Suprapubic skin (tissue), 4 donors: ENCODE data around the gene SCNN1B. TPM values are rescaled to one million over a fixed set of nuclear protein-coding genes. Genes with fewer than 3 reads are reported as not detected.

Source experiments
- DNase-seq, 2 donors: peaks; one replicate each; pipeline ENCODE4 v3.0.0-alpha.2; 2019; ENCODE audit warnings: low spot score in 2 of 2
- H3K27ac ChIP-seq: fragments of 200-600 bp; sonication (generic); one replicate; pipeline ENCODE4 v1.5.1; 2019
- H3K27me3 ChIP-seq: fragments of 200-600 bp; sonication (generic); one replicate; pipeline ENCODE4 v1.5.1; 2019
- H3K36me3 ChIP-seq: fragments of 200-600 bp; sonication (generic); one replicate; pipeline ENCODE4 v1.5.1; 2019
- H3K4me1 ChIP-seq: fragments of 200-600 bp; sonication (generic); one replicate; pipeline ENCODE4 v1.5.1; 2019
- H3K4me3 ChIP-seq: fragments of 200-600 bp; sonication (generic); one replicate; pipeline ENCODE4 v1.5.1; 2019; ENCODE audit warnings: mild to moderate bottlenecking
- H3K9me3 ChIP-seq: fragments of 200-600 bp; sonication (generic); one replicate; pipeline ENCODE4 v1.5.1; 2019
- EP300 ChIP-seq: sonication (generic); formaldehyde crosslinking; IDR thresholded peaks from one replicate; pipeline ENCODE4 v1.6.1; 2017; ENCODE audit warnings: antibody characterized with exemption
- POLR2A ChIP-seq, 2 donors: fragments of 450-650 bp; IDR thresholded peaks; one replicate each; pipeline ENCODE4 v1.6.1; 2017; ENCODE audit warnings: antibody characterized with exemption in 2 of 2, mild to moderate bottlenecking in 2 of 2, moderate library complexity in 2 of 2
- POLR2AphosphoS5 ChIP-seq, 3 donors: sonication (generic); formaldehyde crosslinking; IDR thresholded peaks; one replicate each; pipeline ENCODE4 v1.6.1; 2017; ENCODE audit warnings: antibody characterized with exemption in 3 of 3
- WGBS: methylation state at CpG from one replicate; pipeline ENCODE4 v1.1.5; 2018; 5-methylcytosine and 5-hydroxymethylcytosine counted together
- total RNA-seq, 4 donors: library from RNA; depleted of rRNA; stranded (reverse); fragments of >200 nt; gene quantifications; one replicate each; pipeline ENCODE4 v1.1.0, GENCODE V29; 2016
- TF ChIP-seq, protein P1 (sequence below), 2 donors: fragments of 200-600 bp in 1 of 2; fragments of 450-650 bp in 1 of 2; sonication (generic) in 1 of 2; IDR thresholded peaks; one replicate each; pipeline ENCODE4 v1.5.1; 2016 to 2019; ENCODE audit warnings: antibody characterized with exemption in 2 of 2, mild to moderate bottlenecking in 1 of 2, moderate library complexity in 1 of 2

SCNN1B gene
- total RNA-seq, 4 donors from 2014 or later = 36.8 to 73.6 (median 64.1) TPM

DNA sequence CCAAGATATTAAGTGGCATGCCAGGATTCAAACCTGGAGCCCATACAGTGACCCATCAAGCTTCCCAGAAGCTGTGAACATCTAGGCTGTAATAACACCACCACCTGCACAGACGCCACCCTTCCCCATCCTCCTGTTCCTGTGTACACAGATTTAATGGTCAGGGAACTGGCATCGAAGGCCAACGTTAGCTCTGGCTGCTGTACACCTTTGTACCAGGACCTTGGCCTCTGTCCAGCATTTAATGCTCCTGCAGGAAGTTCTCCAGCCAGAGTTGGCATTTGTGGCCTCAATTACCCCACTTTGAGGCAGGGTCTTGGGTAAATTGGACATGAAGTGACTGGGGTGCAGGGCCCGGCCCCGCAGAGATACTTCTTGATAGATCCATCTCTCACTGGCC lies 49.3 kb downstream of the SCNN1B start:
- Histone ChIP-seq H3K36me3 (no peaks in the 10 kb centered on the region), H3K27ac (no peak overlapping the region), H3K27me3 (peaks cover 6% of the 10 kb centered on the region), H3K4me1 (no peaks in the 10 kb centered on the region), H3K9me3 (no peaks in the 10 kb centered on the region), H3K4me3 (no peak overlapping the region)
- 84% methylated on average over 4 of the region's 5 CpGs for WGBS
- TF ChIP-seq EP300 = no peak
- no peak for TF ChIP-seq POLR2A (IDR thresholded peaks at IDR 0.05)
- TF ChIP-seq, protein P1, sequence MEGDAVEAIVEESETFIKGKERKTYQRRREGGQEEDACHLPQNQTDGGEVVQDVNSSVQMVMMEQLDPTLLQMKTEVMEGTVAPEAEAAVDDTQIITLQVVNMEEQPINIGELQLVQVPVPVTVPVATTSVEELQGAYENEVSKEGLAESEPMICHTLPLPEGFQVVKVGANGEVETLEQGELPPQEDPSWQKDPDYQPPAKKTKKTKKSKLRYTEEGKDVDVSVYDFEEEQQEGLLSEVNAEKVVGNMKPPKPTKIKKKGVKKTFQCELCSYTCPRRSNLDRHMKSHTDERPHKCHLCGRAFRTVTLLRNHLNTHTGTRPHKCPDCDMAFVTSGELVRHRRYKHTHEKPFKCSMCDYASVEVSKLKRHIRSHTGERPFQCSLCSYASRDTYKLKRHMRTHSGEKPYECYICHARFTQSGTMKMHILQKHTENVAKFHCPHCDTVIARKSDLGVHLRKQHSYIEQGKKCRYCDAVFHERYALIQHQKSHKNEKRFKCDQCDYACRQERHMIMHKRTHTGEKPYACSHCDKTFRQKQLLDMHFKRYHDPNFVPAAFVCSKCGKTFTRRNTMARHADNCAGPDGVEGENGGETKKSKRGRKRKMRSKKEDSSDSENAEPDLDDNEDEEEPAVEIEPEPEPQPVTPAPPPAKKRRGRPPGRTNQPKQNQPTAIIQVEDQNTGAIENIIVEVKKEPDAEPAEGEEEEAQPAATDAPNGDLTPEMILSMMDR (IDR thresholded peaks at IDR 0.05) = no peak
- TF ChIP-seq POLR2AphosphoS5 (IDR thresholded peaks at IDR 0.05) = no peak
- no peak for DNase-seq

DNA sequence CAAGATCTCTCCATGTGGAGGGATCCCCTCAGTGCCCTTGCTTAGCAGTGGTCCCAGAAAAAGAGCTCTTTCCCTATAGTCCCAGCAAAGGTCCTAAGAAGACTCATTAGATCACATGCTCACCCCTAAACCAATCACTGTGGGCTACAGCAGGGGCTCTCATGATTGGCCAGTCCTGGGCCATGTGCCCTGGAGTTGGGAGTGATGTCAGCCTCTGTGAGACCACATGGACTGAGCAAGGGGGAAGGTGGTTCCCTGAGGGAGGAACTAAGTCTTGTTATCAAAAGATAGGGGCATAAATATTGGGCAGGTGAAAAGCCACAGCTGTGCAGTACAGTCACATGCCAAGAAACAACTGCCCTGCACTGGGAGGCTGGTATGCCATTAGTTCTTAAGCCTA lies 51.3 kb downstream of the SCNN1B start:
- TF ChIP-seq, protein P1 (IDR thresholded peaks at IDR 0.05) = no peak
- TF ChIP-seq EP300 = no peak
- no peak for TF ChIP-seq POLR2A (IDR thresholded peaks at IDR 0.05)
- TF ChIP-seq POLR2AphosphoS5 (IDR thresholded peaks at IDR 0.05) = no peak
- H3K4me1 ChIP-seq = no peaks in the 10 kb centered on the region
- peaks cover 6% of the 10 kb centered on the region for H3K27me3 ChIP-seq
- H3K9me3 ChIP-seq = no peaks in the 10 kb centered on the region
- H3K27ac ChIP-seq = no peak overlapping the region
- no peaks in the 10 kb centered on the region for H3K36me3 ChIP-seq
- no peak overlapping the region for H3K4me3 ChIP-seq
- no peak for DNase-seq

DNA sequence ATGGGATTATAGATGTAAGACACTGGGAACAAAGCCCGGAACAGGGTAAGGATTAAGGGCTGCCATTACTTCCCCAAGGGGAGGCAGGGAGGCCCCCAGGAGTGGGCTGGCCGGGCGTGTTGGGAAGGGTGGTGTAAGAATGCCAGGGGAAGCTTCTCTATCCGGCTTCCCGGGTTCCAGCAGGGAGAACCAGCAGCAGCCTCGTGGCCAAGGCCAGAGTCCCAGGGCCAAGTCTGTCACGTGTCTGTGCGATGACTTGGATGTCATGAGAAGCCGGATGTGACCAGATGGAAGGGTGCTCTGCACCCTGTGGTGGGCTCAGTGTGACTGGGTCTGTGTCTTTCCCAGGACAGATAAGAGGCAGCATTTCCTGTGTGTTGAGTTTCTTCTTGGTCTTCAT lies 52.1 kb downstream of the SCNN1B start:
- Histone ChIP-seq H3K27ac (no peak overlapping the region), H3K36me3 (no peaks in the 10 kb centered on the region), H3K9me3 (no peaks in the 10 kb centered on the region), H3K4me3 (no peak overlapping the region), H3K4me1 (no peaks in the 10 kb centered on the region), H3K27me3 (peaks cover 6% of the 10 kb centered on the region)
- TF ChIP-seq POLR2AphosphoS5 (IDR thresholded peaks at IDR 0.05) (no peak), POLR2A (IDR thresholded peaks at IDR 0.05) (no peak), EP300 (no peak)
- TF ChIP-seq, protein P1 (IDR thresholded peaks at IDR 0.05) = no peak
- DNase-seq = no peak
- WGBS = 92% methylated on average over 9 of the region's 9 CpGs

DNA sequence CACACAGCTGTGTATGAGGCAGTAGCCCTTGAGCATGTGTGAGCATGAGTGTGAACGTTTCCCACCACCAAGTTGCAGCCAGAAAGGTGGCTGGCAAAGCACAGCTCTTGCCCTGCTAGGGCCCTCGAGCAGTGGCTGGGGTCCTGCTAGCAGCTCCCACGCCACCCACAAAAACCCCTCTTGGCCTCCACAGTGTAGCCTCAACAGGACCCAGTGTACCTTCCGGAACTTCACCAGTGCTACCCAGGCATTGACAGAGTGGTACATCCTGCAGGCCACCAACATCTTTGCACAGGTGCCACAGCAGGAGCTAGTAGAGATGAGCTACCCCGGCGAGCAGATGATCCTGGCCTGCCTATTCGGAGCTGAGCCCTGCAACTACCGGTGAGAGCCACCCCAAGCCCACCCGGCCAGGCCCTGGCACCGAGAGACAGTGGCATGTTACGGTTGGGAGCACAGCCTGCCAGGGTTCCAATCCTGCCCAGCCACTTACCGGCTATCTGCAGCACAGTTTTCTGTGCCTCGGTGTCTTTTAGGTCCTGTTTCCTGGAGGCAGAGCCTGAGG lies 53.1 kb downstream of the SCNN1B start:
- H3K4me3 ChIP-seq = no peak overlapping the region
- no peaks in the 10 kb centered on the region for H3K9me3 ChIP-seq
- no peak for TF ChIP-seq POLR2AphosphoS5 (IDR thresholded peaks at IDR 0.05)
- TF ChIP-seq EP300 = no peak
- TF ChIP-seq POLR2A (IDR thresholded peaks at IDR 0.05) = no peak
- TF ChIP-seq, protein P1 (IDR thresholded peaks at IDR 0.05) = no peak
- no peak overlapping the region for H3K27ac ChIP-seq
- DNase-seq = no peak
- peaks cover 6% of the 10 kb centered on the region for H3K27me3 ChIP-seq
- H3K36me3 ChIP-seq = no peaks in the 10 kb centered on the region
- no peaks in the 10 kb centered on the region for H3K4me1 ChIP-seq
- WGBS = 87% methylated on average over 10 of the region's 13 CpGs

DNA sequence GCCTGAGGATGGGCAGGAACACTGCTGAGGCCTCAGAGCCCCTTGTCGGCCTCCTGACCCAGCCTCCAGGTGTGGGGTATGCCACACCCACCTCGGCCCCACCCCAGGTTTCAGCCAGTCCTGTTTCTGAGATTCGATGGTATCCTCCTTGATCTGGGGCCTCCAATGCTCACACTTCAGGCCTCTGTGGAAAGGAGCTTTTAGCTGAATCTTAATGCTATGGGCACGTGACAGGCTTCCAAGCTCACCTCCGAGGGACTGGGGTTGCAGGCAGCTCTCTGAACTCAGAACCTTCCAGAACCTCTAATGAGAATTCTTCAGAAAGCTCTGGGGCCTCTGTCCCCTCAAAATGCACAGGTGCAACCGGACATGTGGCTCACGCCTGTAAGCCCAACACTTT lies 54.8 kb downstream of the SCNN1B start:
- H3K4me1 ChIP-seq = no peaks in the 10 kb centered on the region
- no peaks in the 10 kb centered on the region for H3K36me3 ChIP-seq
- H3K9me3 ChIP-seq = no peaks in the 10 kb centered on the region
- WGBS = 77% methylated on average over 7 of the region's 7 CpGs
- DNase-seq = no peak
- TF ChIP-seq POLR2A (IDR thresholded peaks at IDR 0.05) = no peak
- TF ChIP-seq, protein P1 (IDR thresholded peaks at IDR 0.05) = no peak
- no peak for TF ChIP-seq POLR2AphosphoS5 (IDR thresholded peaks at IDR 0.05)
- TF ChIP-seq EP300 = no peak
- peaks cover 6% of the 10 kb centered on the region for H3K27me3 ChIP-seq
- H3K27ac ChIP-seq = no peak overlapping the region
- H3K4me3 ChIP-seq = no peak overlapping the region
